Muscle layer of duodenum (tissue), 2 donors: ENCODE results near the gene R3HDM4.
A peak's percentile ranks its signal among the peaks of the same experiment; 100 is the strongest.

ENCODE experiments used
- H3K27ac ChIP-seq: one replicate; pipeline ENCODE4 v1.7.0; 2013; ENCODE audit warnings: mild to moderate bottlenecking, low read length
- H3K27me3 ChIP-seq: one replicate; pipeline ENCODE4 v1.7.0; 2013; ENCODE audit warnings: low read depth, mild to moderate bottlenecking, control low read depth, low read length
- H3K36me3 ChIP-seq, 2 donors: one replicate each; pipeline ENCODE4 v1.7.0; 2013; ENCODE audit warnings: low read length in 2 of 2, control low read depth in 1 of 2, mild to moderate bottlenecking in 1 of 2; ENCODE audit not compliant: insufficient read depth in 2 of 2, control insufficient read depth in 1 of 2
- H3K4me1 ChIP-seq, 2 donors: one replicate each; pipeline ENCODE4 v1.7.0; 2013; ENCODE audit warnings: low read length in 2 of 2, mild to moderate bottlenecking in 2 of 2, control low read depth in 1 of 2, moderate library complexity in 1 of 2; ENCODE audit not compliant: insufficient read depth in 2 of 2, control insufficient read depth in 1 of 2
- H3K4me3 ChIP-seq, 2 donors: one replicate each; pipeline ENCODE4 v1.7.0; 2013; ENCODE audit warnings: low read length in 2 of 2, low read depth in 1 of 2, mild to moderate bottlenecking in 1 of 2
- H3K9me3 ChIP-seq, 2 donors: one replicate each; pipeline ENCODE4 v1.7.0; 2013; ENCODE audit warnings: low read length in 2 of 2, control low read depth in 1 of 2, mild to moderate bottlenecking in 1 of 2; ENCODE audit not compliant: control insufficient read depth in 1 of 2
- donor health status: healthy.

Gene R3HDM4

DNA sequence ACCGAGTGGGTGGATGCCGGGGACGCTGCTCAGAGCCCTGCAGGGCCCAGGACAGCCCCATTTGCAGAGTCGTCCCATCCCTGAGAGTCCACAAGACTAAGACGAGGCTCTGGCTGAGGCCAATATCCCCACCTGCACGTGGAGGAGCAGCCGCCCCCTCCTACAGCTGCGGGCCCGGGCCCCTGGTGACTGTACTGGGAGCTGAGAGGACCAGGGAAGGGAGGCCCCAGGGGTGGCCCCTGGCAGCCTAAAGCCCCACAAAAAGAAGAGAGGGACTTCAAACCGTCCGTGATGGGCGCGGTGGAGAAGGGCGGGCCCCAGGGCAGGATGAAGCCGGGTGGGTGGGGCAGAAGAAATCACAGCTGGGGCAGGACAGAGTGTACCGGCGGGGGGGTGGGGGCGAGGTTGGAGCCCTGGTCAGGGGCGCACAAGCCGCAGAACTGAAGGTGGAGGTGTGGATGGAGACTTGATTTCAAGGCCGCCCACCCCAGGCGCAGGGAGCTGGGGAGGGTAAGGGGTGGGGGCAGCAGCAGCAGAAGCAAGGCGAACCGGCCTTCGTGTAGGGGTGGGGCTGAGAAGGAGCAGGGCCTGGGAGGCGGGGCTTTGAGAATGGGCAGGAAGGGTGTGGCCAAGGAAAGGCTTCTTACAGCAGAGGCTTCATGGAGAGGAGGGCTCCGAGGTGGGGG, 40.6 kb downstream of the R3HDM4 start:
- Histone ChIP-seq H3K36me3 (peaks cover 2 to 43% of the 10 kb centered on the region in 2 donors), H3K4me1 (peaks cover 0 to 31% of the 10 kb centered on the region in 2 donors), H3K9me3 (no peaks in the 10 kb centered on the region), H3K27me3 (no peaks in the 10 kb centered on the region), H3K27ac (no peak overlapping the region), H3K4me3 (peak overlapping the region in 1 of 2 donors; percentile 3)

DNA sequence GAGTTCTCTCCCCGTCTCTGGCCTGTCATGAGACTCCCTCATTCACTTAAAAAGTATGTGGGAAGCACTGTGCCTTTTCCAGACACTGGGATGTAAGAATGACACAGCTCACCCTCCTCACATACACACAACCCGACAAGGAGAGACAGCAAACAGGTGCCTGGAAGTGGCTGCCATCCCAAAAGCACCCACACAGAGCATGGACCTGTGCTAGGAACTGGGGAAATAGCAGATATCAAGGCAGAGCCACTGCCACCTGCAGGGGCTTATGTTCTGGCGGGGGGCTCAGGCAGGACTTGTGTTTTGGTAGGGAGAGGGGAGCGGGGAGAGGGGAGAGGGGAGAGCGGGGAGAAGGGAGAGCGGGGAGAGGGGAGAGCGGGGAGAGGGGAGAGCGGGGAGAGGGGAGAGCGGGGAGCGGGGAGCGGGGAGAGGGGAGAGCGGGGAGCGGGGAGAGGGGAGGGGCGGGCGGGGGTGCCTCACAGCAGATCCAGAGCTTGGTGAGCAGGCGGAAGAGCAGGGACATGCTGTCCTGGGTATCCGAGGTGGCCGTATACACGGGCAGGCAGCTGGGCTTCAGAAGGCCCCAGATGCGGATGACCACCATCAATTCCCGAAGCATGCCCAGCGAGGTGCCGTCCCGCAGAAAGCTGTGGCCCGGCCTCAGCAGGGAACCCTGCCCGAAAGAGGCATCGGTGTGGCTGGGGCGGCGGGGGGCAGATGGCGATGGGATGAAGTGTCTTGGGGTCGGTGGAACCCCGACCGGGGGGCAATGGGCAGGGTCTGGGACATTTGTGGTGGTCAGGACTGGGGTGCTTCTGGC, 41.4 kb downstream of the R3HDM4 start:
- H3K27me3 ChIP-seq, result no peaks in the 10 kb centered on the region
- H3K4me3 ChIP-seq, result peak overlapping the region in 1 of 2 donors; percentile 3
- no peaks in the 10 kb centered on the region for H3K9me3 ChIP-seq
- H3K36me3 ChIP-seq, result peaks cover 3 to 36% of the 10 kb centered on the region in 2 donors
- H3K4me1 ChIP-seq, result peaks cover 0 to 31% of the 10 kb centered on the region in 2 donors
- H3K27ac ChIP-seq, result no peak overlapping the region

GRCh38 chr19:870963-871401, 42.0 kb downstream of the R3HDM4 start:
- H3K27me3 ChIP-seq, result no peaks in the 10 kb centered on the region
- H3K4me3 ChIP-seq, result no peak overlapping the region
- peaks cover 3 to 29% of the 10 kb centered on the region in 2 donors for H3K36me3 ChIP-seq
- H3K27ac ChIP-seq, result no peak overlapping the region
- peaks cover 0 to 31% of the 10 kb centered on the region in 2 donors for H3K4me1 ChIP-seq
- H3K9me3 ChIP-seq, result no peaks in the 10 kb centered on the region

GRCh38 chr19:870314-870713, 42.7 kb downstream of the R3HDM4 start:
- H3K4me1 ChIP-seq, result peaks cover 0 to 31% of the 10 kb centered on the region in 2 donors
- no peak overlapping the region for H3K27ac ChIP-seq
- no peaks in the 10 kb centered on the region for H3K27me3 ChIP-seq
- peaks cover 3 to 22% of the 10 kb centered on the region in 2 donors for H3K36me3 ChIP-seq
- no peak overlapping the region for H3K4me3 ChIP-seq
- no peaks in the 10 kb centered on the region for H3K9me3 ChIP-seq

DNA sequence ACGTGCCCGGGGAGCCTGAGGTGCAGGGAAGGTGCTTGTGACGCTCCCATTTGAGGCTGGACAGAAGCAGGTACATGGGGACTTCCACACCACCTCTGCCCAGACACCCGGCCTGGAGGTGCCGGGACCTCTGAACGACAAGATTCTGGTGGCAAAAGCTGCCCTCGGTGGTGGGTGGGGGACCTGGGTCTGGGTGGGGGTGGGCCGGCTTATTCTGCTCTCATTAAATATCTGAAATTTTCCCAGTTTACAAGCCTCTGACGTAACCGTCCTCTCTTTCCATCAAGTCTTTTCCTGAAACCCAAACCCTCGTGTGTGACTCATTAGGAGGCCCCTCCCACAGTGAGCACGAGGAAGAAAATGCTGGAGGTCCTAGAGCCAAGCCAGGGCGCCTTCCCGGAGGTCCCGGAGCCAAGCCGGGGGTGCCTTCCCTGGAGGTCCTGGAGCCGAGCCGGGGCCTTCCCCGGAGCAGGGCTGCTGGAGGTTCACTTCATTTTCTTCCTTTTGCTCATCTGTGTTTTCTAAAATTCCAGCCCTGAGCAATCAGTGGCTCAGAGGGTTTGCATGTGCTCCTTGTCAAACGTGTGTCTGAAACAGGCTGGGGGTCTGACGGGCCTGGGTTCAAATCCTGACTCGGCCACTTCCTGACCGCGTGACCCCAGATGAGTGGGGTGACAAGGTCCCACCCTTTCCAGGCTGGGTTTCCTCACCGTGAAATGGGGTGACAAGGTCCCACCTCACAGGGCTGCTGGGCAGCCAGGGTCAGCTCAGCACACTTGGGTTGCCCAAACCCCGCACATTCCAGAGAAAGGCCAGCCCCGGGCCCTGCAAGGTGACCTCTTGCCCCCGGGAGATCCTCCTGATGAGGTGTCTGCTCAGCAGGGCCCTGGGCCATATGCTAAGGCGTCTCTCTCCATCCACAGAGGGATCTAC, 43.5 kb downstream of the R3HDM4 start:
- Histone ChIP-seq H3K27ac (peak overlapping the region; percentile 39), H3K4me3 (no peak overlapping the region), H3K27me3 (no peaks in the 10 kb centered on the region), H3K9me3 (no peaks in the 10 kb centered on the region), H3K36me3 (peaks cover 3 to 18% of the 10 kb centered on the region in 2 donors), H3K4me1 (peaks cover 0 to 31% of the 10 kb centered on the region in 2 donors)

DNA sequence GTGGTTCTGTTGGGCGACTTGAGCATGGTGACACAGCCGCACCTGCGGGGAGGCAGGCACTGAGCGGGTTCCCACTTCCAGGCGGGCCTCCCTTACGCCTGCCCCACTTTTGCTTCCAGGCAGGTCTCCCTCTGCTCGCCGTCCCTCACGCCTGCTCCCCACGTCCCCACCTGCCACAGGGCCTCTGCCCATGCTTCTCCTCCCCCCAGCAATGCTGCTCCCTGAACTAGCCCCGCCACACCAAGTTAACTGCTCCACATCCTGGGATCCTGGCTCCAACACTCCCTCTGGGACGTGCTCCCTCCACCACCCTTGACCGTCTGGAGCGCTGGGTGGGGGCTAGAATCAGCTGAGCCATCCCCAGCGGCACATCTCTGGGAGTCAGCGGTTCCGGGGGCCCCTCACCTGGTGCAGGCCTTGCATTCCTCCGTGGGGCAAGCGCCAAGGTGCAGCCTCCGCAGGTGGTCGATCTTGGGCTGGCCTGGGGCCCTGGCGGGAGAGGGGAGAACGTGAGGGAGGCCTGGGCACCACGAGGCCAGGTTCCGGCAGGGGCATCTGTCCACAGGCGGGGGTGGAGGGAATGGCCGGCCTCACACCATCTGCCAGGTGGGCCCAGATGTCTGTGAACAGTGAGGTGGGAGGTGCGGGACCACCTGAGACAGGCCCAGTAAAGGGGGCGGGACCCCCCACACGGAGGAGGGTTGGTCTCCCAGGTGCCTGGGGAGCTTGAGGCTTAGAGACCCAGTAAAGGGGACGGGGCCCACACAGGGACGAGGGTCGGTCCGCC, 44.4 kb downstream of the R3HDM4 start:
- no peaks in the 10 kb centered on the region for H3K9me3 ChIP-seq
- H3K36me3 ChIP-seq, result peaks cover 3 to 14% of the 10 kb centered on the region in 2 donors
- no peaks in the 10 kb centered on the region for H3K27me3 ChIP-seq
- H3K27ac ChIP-seq, result no peak overlapping the region
- H3K4me3 ChIP-seq, result no peak overlapping the region
- peaks cover 0 to 31% of the 10 kb centered on the region in 2 donors for H3K4me1 ChIP-seq

DNA sequence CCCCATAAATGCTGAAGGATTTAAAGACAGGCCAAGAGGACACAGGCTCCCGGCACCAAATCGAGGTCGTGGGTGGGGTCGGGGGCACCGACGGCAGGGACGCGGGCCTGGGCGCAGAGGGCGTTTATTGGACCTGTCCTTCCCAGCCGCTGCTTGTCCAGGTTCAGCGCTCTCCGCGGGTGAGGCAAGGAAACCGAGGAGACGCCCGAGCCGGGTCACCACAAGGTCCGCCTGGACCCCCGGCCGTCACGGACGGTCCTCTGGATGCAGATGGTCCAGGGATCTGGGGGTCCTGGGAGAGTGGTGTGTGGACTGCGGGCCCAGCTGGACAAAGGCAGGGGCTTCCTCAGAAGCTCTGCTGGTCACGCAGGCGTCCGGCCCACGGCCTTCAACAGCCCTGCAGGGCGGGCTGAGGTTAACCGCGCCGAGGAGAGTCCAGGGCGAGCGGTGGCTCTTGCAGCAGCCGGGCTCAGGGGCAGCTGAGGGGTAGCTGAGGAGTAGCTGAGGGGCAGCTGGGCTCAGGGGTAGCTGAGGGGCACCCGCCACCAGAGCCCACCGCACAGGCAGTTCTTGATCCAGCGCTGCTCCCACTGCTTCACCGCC, 45.1 kb downstream of the R3HDM4 start:
- H3K4me3 ChIP-seq, result no peak overlapping the region
- no peak overlapping the region for H3K27ac ChIP-seq
- peaks cover 0 to 33% of the 10 kb centered on the region in 2 donors for H3K4me1 ChIP-seq
- no peaks in the 10 kb centered on the region for H3K27me3 ChIP-seq
- H3K9me3 ChIP-seq, result no peaks in the 10 kb centered on the region
- H3K36me3 ChIP-seq, result peaks cover 3 to 14% of the 10 kb centered on the region in 2 donors

GRCh38 chr19:867301-867793, 45.7 kb downstream of the R3HDM4 start:
- H3K9me3 ChIP-seq, result no peaks in the 10 kb centered on the region
- peaks cover 3 to 14% of the 10 kb centered on the region in 2 donors for H3K36me3 ChIP-seq
- peaks cover 0 to 35% of the 10 kb centered on the region in 2 donors for H3K4me1 ChIP-seq
- no peak overlapping the region for H3K4me3 ChIP-seq
- H3K27me3 ChIP-seq, result no peaks in the 10 kb centered on the region
- H3K27ac ChIP-seq, result no peak overlapping the region

- no peak overlapping the region for H3K27ac ChIP-seq
- H3K9me3 ChIP-seq, result no peaks in the 10 kb centered on the region
- peaks cover 0 to 31% of the 10 kb centered on the region in 2 donors for H3K4me1 ChIP-seq
- H3K36me3 ChIP-seq, result peaks cover 3 to 14% of the 10 kb centered on the region in 2 donors
- H3K4me3 ChIP-seq, result no peak overlapping the region
- no peaks in the 10 kb centered on the region for H3K27me3 ChIP-seq
Measured at GRCh38 chr19:866769-867300, 46.2 kb downstream of the R3HDM4 start.

- Histone ChIP-seq H3K4me3 (no peak overlapping the region), H3K36me3 (peaks cover 3 to 6% of the 10 kb centered on the region in 2 donors), H3K9me3 (no peaks in the 10 kb centered on the region), H3K27me3 (no peaks in the 10 kb centered on the region), H3K27ac (no peak overlapping the region), H3K4me1 (peaks cover 0 to 15% of the 10 kb centered on the region in 2 donors)
Measured at GRCh38 chr19:863315-863620, 49.8 kb downstream of the R3HDM4 start.
